AG09319 (cell line): ENCODE measurements around the gene CAMK2B.

ENCODE experiments used
- DNase-seq: peaks from one replicate; pipeline ENCODE4 v3.0.0-alpha.2; 2010; ENCODE audit warnings: low read depth; ENCODE audit errors: extremely low read depth
- CTCF ChIP-seq: IDR thresholded peaks from 2 replicates; pipeline ENCODE4 v1.5.1; 2011; ENCODE audit warnings: low read depth, mild to moderate bottlenecking, inconsistent platforms, low read length, moderate library complexity

Gene CAMK2B

GRCh38 chr7:44220358-44221112 is 104.9 kb downstream of the CAMK2B start:
- DNase-seq: no peak
- TF ChIP-seq CTCF: no peak

- no peak for TF ChIP-seq CTCF
- no peak for DNase-seq
Measured at GRCh38 chr7:44220046-44220357, 105.4 kb downstream of the CAMK2B start.

GRCh38 chr7:44219371-44220045 is 105.9 kb downstream of the CAMK2B start:
- no peak for TF ChIP-seq CTCF

GRCh38 chr7:44218418-44219201 is 106.8 kb downstream of the CAMK2B start:
- no peak for DNase-seq
- no peak for TF ChIP-seq CTCF

More at GRCh38 chr7:44219371-44220045, 105.9 kb downstream of the CAMK2B start:
- DNase-seq: no peak

- no peak for TF ChIP-seq CTCF
- DNase-seq: no peak
Measured at GRCh38 chr7:44217852-44218402, 107.5 kb downstream of the CAMK2B start.

- DNase-seq: no peak
- no peak for TF ChIP-seq CTCF
Measured at GRCh38 chr7:44217223-44217714, 108.1 kb downstream of the CAMK2B start.
